Suprapubic skin (tissue), 4 donors: Measurements from ENCODE around the gene DDX28. TPM values are rescaled to one million over a fixed set of nuclear protein-coding genes. Genes with fewer than 3 reads are reported as not detected.

Experiments
- DNase-seq, 2 donors: peaks; one replicate each; pipeline ENCODE4 v3.0.0-alpha.2; 2019; ENCODE audit warnings: low spot score in 2 of 2
- H3K27ac ChIP-seq: fragments of 200-600 bp; sonication (generic); one replicate; pipeline ENCODE4 v1.5.1; 2019
- H3K27me3 ChIP-seq: fragments of 200-600 bp; sonication (generic); one replicate; pipeline ENCODE4 v1.5.1; 2019
- H3K36me3 ChIP-seq: fragments of 200-600 bp; sonication (generic); one replicate; pipeline ENCODE4 v1.5.1; 2019
- H3K4me1 ChIP-seq: fragments of 200-600 bp; sonication (generic); one replicate; pipeline ENCODE4 v1.5.1; 2019
- H3K4me3 ChIP-seq: fragments of 200-600 bp; sonication (generic); one replicate; pipeline ENCODE4 v1.5.1; 2019; ENCODE audit warnings: mild to moderate bottlenecking
- H3K9me3 ChIP-seq: fragments of 200-600 bp; sonication (generic); one replicate; pipeline ENCODE4 v1.5.1; 2019
- CTCF ChIP-seq, 2 donors: fragments of 200-600 bp in 1 of 2; fragments of 450-650 bp in 1 of 2; sonication (generic) in 1 of 2; IDR thresholded peaks; one replicate each; pipeline ENCODE4 v1.5.1; 2016 to 2019; ENCODE audit warnings: antibody characterized with exemption in 2 of 2, mild to moderate bottlenecking in 1 of 2, moderate library complexity in 1 of 2
- EP300 ChIP-seq: sonication (generic); formaldehyde crosslinking; IDR thresholded peaks from one replicate; pipeline ENCODE4 v1.6.1; 2017; ENCODE audit warnings: antibody characterized with exemption
- POLR2A ChIP-seq, 2 donors: fragments of 450-650 bp; IDR thresholded peaks; one replicate each; pipeline ENCODE4 v1.6.1; 2017; ENCODE audit warnings: antibody characterized with exemption in 2 of 2, mild to moderate bottlenecking in 2 of 2, moderate library complexity in 2 of 2
- POLR2AphosphoS5 ChIP-seq, 3 donors: sonication (generic); formaldehyde crosslinking; IDR thresholded peaks; one replicate each; pipeline ENCODE4 v1.6.1; 2017; ENCODE audit warnings: antibody characterized with exemption in 3 of 3
- WGBS: methylation state at CpG from one replicate; pipeline ENCODE4 v1.1.5; 2018; 5-methylcytosine and 5-hydroxymethylcytosine counted together
- total RNA-seq, 4 donors: library from RNA; depleted of rRNA; stranded (reverse); fragments of >200 nt; gene quantifications; one replicate each; pipeline ENCODE4 v1.1.0, GENCODE V29; 2016

DDX28 gene
- total RNA-seq, 4 donors from 2014 or later = 9.0 to 22.5 (median 13.0) TPM

GRCh38 chr16:67986949-67987348, 36.1 kb downstream of the DDX28 start:
- Histone ChIP-seq H3K36me3 (no peaks in the 10 kb centered on the region), H3K27ac (no peak overlapping the region), H3K4me3 (no peak overlapping the region), H3K9me3 (no peaks in the 10 kb centered on the region), H3K4me1 (no peaks in the 10 kb centered on the region), H3K27me3 (no peaks in the 10 kb centered on the region)
- 89% methylated on average over 5 of the region's 5 CpGs for WGBS
- TF ChIP-seq POLR2A (IDR thresholded peaks at IDR 0.05) (no peak), POLR2AphosphoS5 (IDR thresholded peaks at IDR 0.05) (no peak), EP300 (no peak), CTCF (IDR thresholded peaks at IDR 0.05) (no peak)
- no peak for DNase-seq

GRCh38 chr16:67982011-67982696, 40.9 kb downstream of the DDX28 start:
- 95% methylated on average over 20 of the region's 49 CpGs for WGBS

DNA sequence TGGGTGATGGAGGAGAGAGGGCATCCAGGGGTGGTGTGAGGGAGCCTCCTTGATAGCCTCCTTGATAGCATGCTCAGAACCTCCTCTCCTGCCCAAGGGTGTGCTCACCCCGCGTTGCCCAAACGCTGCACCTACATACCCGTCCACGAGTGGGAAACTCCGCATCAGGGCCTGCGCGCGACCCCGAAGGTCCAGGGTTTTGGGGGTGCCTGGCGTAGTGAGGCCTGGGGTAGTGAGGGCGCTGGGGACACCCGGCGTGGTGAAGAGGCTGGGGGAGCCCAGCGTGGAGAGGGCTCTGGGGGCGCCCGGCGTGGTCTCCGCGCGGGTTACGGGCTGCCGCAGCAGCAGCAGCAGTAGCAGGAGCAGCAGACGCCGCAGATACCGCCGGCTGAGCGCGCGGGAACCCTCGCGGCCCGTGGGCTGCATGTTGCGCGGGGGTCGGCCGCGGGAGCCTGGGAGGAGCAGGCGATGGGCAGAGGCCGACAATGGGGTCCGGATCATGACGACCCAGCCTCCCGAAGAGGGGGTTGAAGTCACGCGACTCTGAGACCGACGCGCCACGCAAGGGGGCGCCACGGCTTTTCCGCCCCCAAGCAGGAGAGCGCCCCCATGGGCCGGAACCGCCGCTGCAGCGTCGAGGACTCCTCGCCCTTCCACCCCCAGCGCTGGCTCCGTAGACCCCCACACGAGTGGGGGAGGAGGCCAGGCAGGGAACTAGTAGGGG, 42.9 kb downstream of the DDX28 start, which contains the start of gene DPEP3:
Gene DPEP3, minus strand, starts transcription at position 545 of the 724 bp plus-strand sequence. Its CDS starts 119 bp downstream, at position 426.
- H3K27me3 ChIP-seq = peaks cover 6% of the 10 kb centered on the region
- WGBS = 77% methylated on average over 30 of the region's 62 CpGs
- no peak within 1 kb of the TSS for H3K4me3 ChIP-seq
- H3K27ac ChIP-seq = no peak within 1 kb of the TSS
- DNase-seq = peak in 1 of 2 donors; percentile 53
- H3K36me3 ChIP-seq = no peaks in the 10 kb centered on the region
- no peaks in the 10 kb centered on the region for H3K4me1 ChIP-seq
- H3K9me3 ChIP-seq = no peaks in the 10 kb centered on the region
- TF ChIP-seq POLR2A (IDR thresholded peaks at IDR 0.05) = no peak
- TF ChIP-seq CTCF (IDR thresholded peaks at IDR 0.05) = peak in 1 of 2 donors; percentile 16
- TF ChIP-seq POLR2AphosphoS5 (IDR thresholded peaks at IDR 0.05) = no peak
- TF ChIP-seq EP300 = no peak

More at GRCh38 chr16:67982011-67982696, 40.9 kb downstream of the DDX28 start:
- TF ChIP-seq POLR2A (IDR thresholded peaks at IDR 0.05) (no peak), CTCF (IDR thresholded peaks at IDR 0.05) (no peak)
- no peaks in the 10 kb centered on the region for H3K9me3 ChIP-seq
- H3K4me1 ChIP-seq = no peaks in the 10 kb centered on the region
- peaks cover 6% of the 10 kb centered on the region for H3K27me3 ChIP-seq
- H3K27ac ChIP-seq = no peak overlapping the region
- no peaks in the 10 kb centered on the region for H3K36me3 ChIP-seq
- no peak for DNase-seq
- H3K4me3 ChIP-seq = no peak overlapping the region

DNA sequence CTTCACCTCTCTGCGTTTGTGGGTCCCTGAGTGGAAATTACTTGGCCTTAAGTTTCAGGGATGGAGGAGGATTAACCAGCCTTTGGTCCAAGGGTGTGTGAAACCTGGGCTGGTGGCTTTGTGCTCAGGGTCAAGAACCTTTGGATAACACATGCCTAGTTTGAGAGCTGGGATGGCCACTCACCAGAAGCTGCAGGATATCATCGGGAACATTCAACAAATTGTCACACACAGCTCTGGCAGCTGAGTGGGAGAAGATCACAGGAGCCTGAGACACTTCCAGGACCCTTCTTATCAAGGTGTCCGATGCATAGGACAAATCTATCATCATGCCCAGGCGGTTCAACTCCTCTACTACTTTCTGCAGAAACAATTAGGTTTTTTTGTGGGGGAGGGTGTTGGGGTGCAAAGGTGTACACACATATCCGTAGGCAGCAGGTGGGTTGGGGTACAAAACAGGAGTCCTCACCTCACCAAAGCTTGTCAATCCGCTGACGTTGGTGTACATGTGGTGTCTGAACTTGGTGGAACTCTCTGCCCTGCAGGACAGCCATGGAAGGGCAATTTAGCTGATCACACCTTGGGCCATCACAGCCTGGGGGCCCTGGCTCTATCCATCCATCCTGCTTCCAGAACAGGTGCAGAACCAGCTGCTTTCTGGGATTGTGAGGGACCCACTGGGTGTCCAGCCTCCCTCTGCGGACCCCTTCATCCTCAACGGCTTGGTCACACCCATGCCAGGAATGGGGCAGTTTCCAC, 45.4 kb downstream of the DDX28 start:
- H3K4me3 ChIP-seq = no peak overlapping the region
- H3K27ac ChIP-seq = no peak overlapping the region
- no peak for DNase-seq
- no peaks in the 10 kb centered on the region for H3K36me3 ChIP-seq
- no peaks in the 10 kb centered on the region for H3K9me3 ChIP-seq
- no peaks in the 10 kb centered on the region for H3K4me1 ChIP-seq
- H3K27me3 ChIP-seq = peaks cover 6% of the 10 kb centered on the region
- WGBS = 90% methylated on average over 8 of the region's 9 CpGs
- no peak for TF ChIP-seq POLR2A (IDR thresholded peaks at IDR 0.05)
- no peak for TF ChIP-seq POLR2AphosphoS5 (IDR thresholded peaks at IDR 0.05)
- TF ChIP-seq EP300 = no peak
- TF ChIP-seq CTCF (IDR thresholded peaks at IDR 0.05) = no peak

- Histone ChIP-seq H3K27ac (no peak overlapping the region), H3K4me1 (no peaks in the 10 kb centered on the region), H3K36me3 (no peaks in the 10 kb centered on the region), H3K27me3 (peaks cover 6% of the 10 kb centered on the region), H3K9me3 (no peaks in the 10 kb centered on the region), H3K4me3 (no peak overlapping the region)
- TF ChIP-seq POLR2A (IDR thresholded peaks at IDR 0.05) (no peak), POLR2AphosphoS5 (IDR thresholded peaks at IDR 0.05) (no peak), EP300 (no peak), CTCF (IDR thresholded peaks at IDR 0.05) (no peak)
- 40% methylated on average over 1 of the region's 5 CpGs for WGBS
- DNase-seq = no peak
These were observed 46.0 kb downstream of the DDX28 start for GRCh38 chr16:67977005-67977404.
